ENCODE data around the gene GFAP.

The GFAP gene

DNA sequence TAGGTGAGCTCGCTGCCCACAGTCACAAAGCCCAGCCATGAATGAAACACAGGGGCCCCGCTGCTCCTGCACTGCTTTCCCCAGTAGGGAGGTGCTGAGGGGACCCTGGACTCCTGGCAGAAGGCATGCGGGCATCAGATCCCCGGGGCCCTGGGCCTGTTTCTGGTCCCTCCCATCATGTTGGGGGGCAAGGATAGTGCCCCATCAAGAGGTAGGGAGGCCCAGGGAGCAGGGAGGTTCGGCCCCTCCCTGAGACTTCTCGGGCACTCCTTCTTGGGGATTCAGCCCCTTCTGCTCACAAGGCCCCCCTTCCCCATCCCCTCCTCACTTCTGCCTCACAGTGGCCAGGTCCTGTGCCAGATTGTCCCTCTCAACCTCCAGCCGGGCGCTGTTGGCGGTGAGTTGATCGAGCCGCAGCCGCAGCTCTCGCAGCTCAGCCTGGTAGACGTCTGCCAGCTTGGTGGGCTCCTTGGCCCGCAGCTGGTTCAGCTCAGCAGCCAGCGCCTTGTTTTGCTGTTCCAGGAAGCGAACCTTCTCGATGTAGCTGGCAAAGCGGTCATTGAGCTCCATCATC lies 515 bp downstream of the GFAP start:
- H3K36me3 ChIP-seq (ENCODE audit: control insufficient read depth in 2 of 2, insufficient read depth in 2 of 2, low read length in 2 of 2), result no peaks in the 10 kb centered on the region
- H3K27ac ChIP-seq (ENCODE audit: low read depth in 2 of 2, low read length in 2 of 2), result no peak overlapping the region
- H3K9ac ChIP-seq (ENCODE audit: low read depth in 1 of 2, low read length in 2 of 2), result no peak overlapping the region
- peaks cover 0 to 3% of the 10 kb centered on the region in 2 donors for H3K4me1 ChIP-seq (ENCODE audit: control insufficient read depth in 2 of 2, insufficient read depth in 2 of 2, low read length in 2 of 2)
- no peaks in the 10 kb centered on the region for H3K9me3 ChIP-seq (ENCODE audit: control insufficient read depth in 2 of 2, low read length in 2 of 2)
- H3K4me3 ChIP-seq (ENCODE audit: low read length in 2 of 2), result no peak overlapping the region
- peaks cover 9 to 13% of the 10 kb centered on the region in 2 donors for H3K27me3 ChIP-seq (ENCODE audit: control insufficient read depth in 2 of 2, insufficient read depth in 2 of 2, low read length in 2 of 2)

DNA sequence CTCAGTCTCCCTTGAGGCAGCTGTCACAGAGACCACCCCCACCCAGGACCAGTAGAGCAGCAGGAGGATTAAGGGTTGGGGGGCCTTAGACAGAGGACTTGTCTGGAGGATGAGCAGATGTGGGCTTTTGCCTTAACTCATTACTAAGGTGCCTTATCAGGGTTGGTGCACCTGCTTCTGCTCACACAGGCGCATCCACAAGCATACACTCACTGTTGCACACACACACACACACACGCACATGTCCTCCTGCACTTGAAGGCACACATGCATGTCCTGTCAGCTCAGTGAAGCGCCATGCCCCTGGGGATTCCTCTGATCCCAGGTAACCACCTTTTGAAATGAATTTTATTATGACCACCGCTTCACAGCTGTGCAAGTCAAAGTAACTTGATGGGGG lies 1.2 kb downstream of the GFAP start:
- Histone ChIP-seq H3K4me3 (ENCODE audit: low read length in 2 of 2) (no peak overlapping the region), H3K27me3 (ENCODE audit: control insufficient read depth in 2 of 2, insufficient read depth in 2 of 2, low read length in 2 of 2) (peaks cover 9 to 13% of the 10 kb centered on the region in 2 donors)

GRCh38 chr17:44913676-44914075 lies 1.6 kb downstream of the GFAP start:
- Histone ChIP-seq H3K4me3 (ENCODE audit: low read length in 2 of 2) (no peak overlapping the region), H3K4me1 (ENCODE audit: control insufficient read depth in 2 of 2, insufficient read depth in 2 of 2, low read length in 2 of 2) (peaks cover 0 to 3% of the 10 kb centered on the region in 2 donors), H3K27ac (ENCODE audit: low read depth in 2 of 2, low read length in 2 of 2) (no peak overlapping the region), H3K9me3 (ENCODE audit: control insufficient read depth in 2 of 2, low read length in 2 of 2) (no peaks in the 10 kb centered on the region), H3K27me3 (ENCODE audit: control insufficient read depth in 2 of 2, insufficient read depth in 2 of 2, low read length in 2 of 2) (peaks cover 9 to 13% of the 10 kb centered on the region in 2 donors), H3K36me3 (ENCODE audit: control insufficient read depth in 2 of 2, insufficient read depth in 2 of 2, low read length in 2 of 2) (no peaks in the 10 kb centered on the region), H3K9ac (ENCODE audit: low read depth in 1 of 2, low read length in 2 of 2) (no peak overlapping the region)

More for the DNA sequence above, 1.2 kb downstream of the GFAP start:
- Histone ChIP-seq H3K9ac (ENCODE audit: low read depth in 1 of 2, low read length in 2 of 2) (no peak overlapping the region), H3K36me3 (ENCODE audit: control insufficient read depth in 2 of 2, insufficient read depth in 2 of 2, low read length in 2 of 2) (no peaks in the 10 kb centered on the region), H3K27ac (ENCODE audit: low read depth in 2 of 2, low read length in 2 of 2) (no peak overlapping the region), H3K9me3 (ENCODE audit: control insufficient read depth in 2 of 2, low read length in 2 of 2) (no peaks in the 10 kb centered on the region), H3K4me1 (ENCODE audit: control insufficient read depth in 2 of 2, insufficient read depth in 2 of 2, low read length in 2 of 2) (peaks cover 0 to 3% of the 10 kb centered on the region in 2 donors)

DNA sequence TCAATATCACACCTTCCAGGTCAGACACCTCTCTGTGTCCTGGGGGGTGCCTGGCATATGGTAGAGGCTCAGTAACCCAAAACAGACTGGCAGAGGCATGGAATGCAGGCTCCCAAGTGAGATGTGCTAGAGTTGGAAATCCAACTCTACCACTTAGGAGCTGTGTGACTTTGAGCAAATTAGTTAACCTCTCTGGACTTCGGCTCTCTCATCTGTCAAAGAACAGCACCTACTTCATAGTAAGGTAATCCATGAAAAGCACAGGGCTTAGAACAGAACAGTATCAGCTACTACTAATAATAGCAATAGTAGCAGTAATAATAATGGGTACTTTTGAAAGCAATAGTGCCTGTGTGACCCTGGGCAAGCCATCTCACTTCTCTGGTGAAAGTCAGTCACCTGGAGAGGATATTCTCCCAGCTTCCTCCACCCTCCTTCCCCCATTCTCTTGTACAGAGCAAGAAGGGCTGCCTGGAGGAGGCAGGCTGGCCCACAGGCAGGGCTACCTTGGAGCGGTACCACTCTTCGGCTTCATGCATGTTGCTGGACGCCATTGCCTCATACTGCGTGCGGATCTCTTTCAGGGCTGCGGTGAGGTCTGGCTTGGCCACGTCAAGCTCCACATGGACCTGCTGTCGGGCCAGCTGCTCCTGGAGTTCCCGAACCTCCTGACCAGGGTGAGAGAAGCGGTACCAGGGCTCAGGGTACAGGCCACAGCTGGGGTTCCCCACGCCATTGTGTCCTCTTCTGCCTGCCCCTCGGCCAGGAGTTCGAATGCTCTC lies 2.3 kb downstream of the GFAP start:
- Histone ChIP-seq H3K36me3 (ENCODE audit: control insufficient read depth in 2 of 2, insufficient read depth in 2 of 2, low read length in 2 of 2) (no peaks in the 10 kb centered on the region), H3K4me3 (ENCODE audit: low read length in 2 of 2) (no peak overlapping the region), H3K27me3 (ENCODE audit: control insufficient read depth in 2 of 2, insufficient read depth in 2 of 2, low read length in 2 of 2) (peaks cover 9 to 13% of the 10 kb centered on the region in 2 donors), H3K9ac (ENCODE audit: low read depth in 1 of 2, low read length in 2 of 2) (no peak overlapping the region), H3K27ac (ENCODE audit: low read depth in 2 of 2, low read length in 2 of 2) (no peak overlapping the region), H3K9me3 (ENCODE audit: control insufficient read depth in 2 of 2, low read length in 2 of 2) (no peaks in the 10 kb centered on the region), H3K4me1 (ENCODE audit: control insufficient read depth in 2 of 2, insufficient read depth in 2 of 2, low read length in 2 of 2) (peaks cover 0 to 3% of the 10 kb centered on the region in 2 donors)

DNA sequence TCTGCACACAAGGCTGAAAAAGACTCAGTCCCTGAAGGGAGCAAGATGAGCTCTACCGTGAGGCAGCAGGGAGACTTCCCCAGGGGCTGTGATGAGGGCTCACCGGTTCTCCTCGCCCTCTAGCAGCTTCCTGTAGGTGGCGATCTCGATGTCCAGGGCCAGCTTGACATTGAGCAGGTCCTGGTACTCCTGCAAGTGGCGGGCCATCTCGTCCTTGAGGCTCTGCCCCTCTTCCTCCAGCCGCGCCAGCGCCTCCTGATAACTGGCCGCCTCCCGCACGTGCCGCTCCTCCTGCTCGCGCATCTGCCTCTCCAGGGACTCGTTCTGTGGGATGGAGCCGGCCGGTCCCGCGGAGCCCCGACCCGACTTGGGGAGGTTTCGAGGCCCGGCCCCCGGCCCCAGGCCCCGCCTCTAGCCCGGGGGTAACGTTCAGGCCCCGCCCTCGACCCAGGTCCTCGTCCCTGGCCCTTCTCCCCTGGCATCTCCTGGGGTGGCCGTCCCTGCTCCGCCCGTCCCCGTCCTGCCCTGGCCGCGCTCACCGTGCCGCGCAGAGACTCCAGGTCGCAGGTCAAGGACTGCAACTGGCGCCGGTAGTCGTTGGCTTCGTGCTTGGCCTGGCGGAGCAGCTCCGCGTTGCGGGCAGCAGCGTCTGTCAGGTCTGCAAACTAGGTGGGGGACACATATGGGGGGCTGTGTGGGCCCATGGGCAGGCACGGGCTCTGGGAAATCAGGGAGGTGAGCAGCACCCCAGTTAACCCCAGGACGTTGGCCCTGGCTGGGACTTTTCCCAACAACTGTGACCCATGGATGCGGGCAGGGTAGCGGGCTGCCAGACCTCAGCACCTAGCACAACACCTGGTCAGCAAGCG lies 3.9 kb downstream of the GFAP start:
- peaks cover 2 to 4% of the 10 kb centered on the region in 2 donors for H3K4me1 ChIP-seq (ENCODE audit: control insufficient read depth in 2 of 2, insufficient read depth in 2 of 2, low read length in 2 of 2)
- H3K36me3 ChIP-seq (ENCODE audit: control insufficient read depth in 2 of 2, insufficient read depth in 2 of 2, low read length in 2 of 2), result no peaks in the 10 kb centered on the region
- peaks cover 9 to 13% of the 10 kb centered on the region in 2 donors for H3K27me3 ChIP-seq (ENCODE audit: control insufficient read depth in 2 of 2, insufficient read depth in 2 of 2, low read length in 2 of 2)
- no peaks in the 10 kb centered on the region for H3K9me3 ChIP-seq (ENCODE audit: control insufficient read depth in 2 of 2, low read length in 2 of 2)
- H3K27ac ChIP-seq (ENCODE audit: low read depth in 2 of 2, low read length in 2 of 2), result no peak overlapping the region
- peak overlapping the region; percentile 43 to 52 for H3K4me3 ChIP-seq (ENCODE audit: low read length in 2 of 2)
- peak overlapping the region in 1 of 2 donors; percentile 5 for H3K9ac ChIP-seq (ENCODE audit: low read depth in 1 of 2, low read length in 2 of 2)

DNA sequence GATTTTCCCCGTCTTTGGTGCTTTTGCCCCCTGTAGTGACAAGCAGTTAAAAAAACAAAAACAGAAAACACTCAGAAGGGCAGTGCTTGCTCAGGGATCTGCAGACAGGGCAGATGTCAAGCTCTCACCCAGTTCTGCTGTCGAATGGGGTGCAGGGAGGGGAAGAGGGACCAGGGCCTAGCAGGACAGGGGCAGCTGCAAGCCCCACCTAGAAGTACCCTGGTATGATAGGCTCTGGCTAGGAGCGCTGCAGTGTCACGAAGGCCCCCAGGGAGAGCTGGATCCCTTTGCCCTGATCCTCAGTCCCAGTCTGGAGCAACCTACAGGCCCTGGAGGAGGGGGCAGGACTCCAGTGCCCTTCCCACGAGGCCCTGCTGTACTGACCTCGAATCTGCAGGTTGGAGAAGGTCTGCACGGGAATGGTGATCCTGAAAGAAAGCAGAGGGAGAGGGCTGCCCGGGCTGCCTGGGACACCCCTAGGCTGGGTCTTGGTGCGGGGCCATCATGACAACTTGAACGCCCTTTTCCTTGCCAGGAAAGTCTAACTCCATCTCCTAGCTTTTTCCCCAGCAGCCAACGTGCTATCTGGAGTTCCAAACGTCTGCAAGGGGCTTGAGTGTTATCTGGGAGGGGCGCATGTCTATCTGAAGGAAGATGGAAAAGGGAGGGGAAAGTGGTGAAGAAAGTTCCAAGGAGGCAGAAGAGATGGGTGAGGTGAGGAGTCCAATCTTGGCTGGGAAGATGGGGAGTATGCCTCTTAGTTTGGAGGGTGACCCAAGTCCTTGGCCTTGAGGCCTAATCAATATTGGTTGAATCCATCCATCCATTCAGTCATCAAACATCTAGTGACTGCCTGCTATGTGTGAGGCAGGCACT lies 4.8 kb downstream of the GFAP start:
- H3K9ac ChIP-seq (ENCODE audit: low read depth in 1 of 2, low read length in 2 of 2), result no peak overlapping the region
- H3K4me3 ChIP-seq (ENCODE audit: low read length in 2 of 2), result no peak overlapping the region
- H3K4me1 ChIP-seq (ENCODE audit: control insufficient read depth in 2 of 2, insufficient read depth in 2 of 2, low read length in 2 of 2), result peaks cover 11 to 12% of the 10 kb centered on the region in 2 donors
- peaks cover 9 to 13% of the 10 kb centered on the region in 2 donors for H3K27me3 ChIP-seq (ENCODE audit: control insufficient read depth in 2 of 2, insufficient read depth in 2 of 2, low read length in 2 of 2)
- H3K27ac ChIP-seq (ENCODE audit: low read depth in 2 of 2, low read length in 2 of 2), result no peak overlapping the region
- no peaks in the 10 kb centered on the region for H3K36me3 ChIP-seq (ENCODE audit: control insufficient read depth in 2 of 2, insufficient read depth in 2 of 2, low read length in 2 of 2)
- H3K9me3 ChIP-seq (ENCODE audit: control insufficient read depth in 2 of 2, low read length in 2 of 2), result no peaks in the 10 kb centered on the region

DNA sequence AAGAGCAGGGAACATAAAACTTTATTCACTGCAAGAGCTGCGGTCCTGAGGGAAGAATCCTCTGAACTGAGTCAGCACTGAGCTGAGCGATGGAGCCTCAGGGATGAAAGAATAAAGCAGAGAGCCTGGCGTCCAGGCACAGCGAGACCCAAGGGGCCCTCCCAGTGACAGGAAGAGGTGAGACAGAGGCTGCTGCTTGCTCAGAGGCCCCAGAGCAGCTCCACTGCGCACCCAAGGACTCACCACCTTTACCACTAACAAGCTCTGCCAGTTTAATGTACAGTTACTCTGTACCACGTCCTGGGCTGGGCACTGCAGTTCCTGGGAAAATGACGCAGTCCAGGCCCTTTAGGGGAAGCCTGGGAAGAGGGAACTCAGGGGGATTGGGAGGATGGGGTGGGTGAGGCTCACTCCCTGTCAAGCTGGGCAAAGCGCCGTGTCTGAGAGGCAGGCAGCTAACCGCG lies 5.6 kb downstream of the GFAP start:
- Histone ChIP-seq H3K27me3 (ENCODE audit: control insufficient read depth in 2 of 2, insufficient read depth in 2 of 2, low read length in 2 of 2) (peaks cover 9 to 13% of the 10 kb centered on the region in 2 donors), H3K4me1 (ENCODE audit: control insufficient read depth in 2 of 2, insufficient read depth in 2 of 2, low read length in 2 of 2) (peaks cover 17 to 18% of the 10 kb centered on the region in 2 donors), H3K4me3 (ENCODE audit: low read length in 2 of 2) (no peak overlapping the region), H3K27ac (ENCODE audit: low read depth in 2 of 2, low read length in 2 of 2) (no peak overlapping the region), H3K9ac (ENCODE audit: low read depth in 1 of 2, low read length in 2 of 2) (no peak overlapping the region), H3K36me3 (ENCODE audit: control insufficient read depth in 2 of 2, insufficient read depth in 2 of 2, low read length in 2 of 2) (no peaks in the 10 kb centered on the region), H3K9me3 (ENCODE audit: control insufficient read depth in 2 of 2, low read length in 2 of 2) (no peaks in the 10 kb centered on the region)

DNA sequence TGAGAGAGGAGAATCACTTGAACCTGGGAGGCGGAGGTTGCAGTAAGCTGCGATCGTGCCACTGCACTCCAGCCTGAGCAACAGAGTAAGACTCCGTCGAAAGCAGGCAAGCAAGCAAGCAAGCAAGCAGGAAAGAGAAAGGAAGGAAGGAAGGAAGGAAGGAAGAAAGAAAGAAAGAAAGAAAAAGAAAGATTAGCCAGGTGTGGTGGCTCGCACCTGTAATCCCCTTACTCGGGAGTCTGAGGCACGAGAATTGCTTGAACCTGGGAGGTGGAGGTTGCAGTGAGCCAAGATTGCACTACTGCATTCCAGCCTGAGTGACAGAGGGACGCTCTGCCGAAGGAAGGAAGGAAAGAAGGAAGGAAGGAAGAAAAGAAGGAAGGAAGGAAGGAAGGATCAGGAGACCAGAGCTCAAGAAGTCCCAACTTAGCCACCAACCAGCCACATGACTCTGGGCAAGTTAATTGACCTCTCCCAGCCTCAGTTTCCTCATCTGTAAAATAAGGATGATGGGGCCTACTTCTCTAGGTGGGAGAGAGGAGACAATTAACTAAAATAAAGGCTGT lies 6.5 kb downstream of the GFAP start:
- Histone ChIP-seq H3K9me3 (ENCODE audit: control insufficient read depth in 2 of 2, low read length in 2 of 2) (no peaks in the 10 kb centered on the region), H3K4me1 (ENCODE audit: control insufficient read depth in 2 of 2, insufficient read depth in 2 of 2, low read length in 2 of 2) (peaks cover 17 to 18% of the 10 kb centered on the region in 2 donors), H3K36me3 (ENCODE audit: control insufficient read depth in 2 of 2, insufficient read depth in 2 of 2, low read length in 2 of 2) (no peaks in the 10 kb centered on the region), H3K27ac (ENCODE audit: low read depth in 2 of 2, low read length in 2 of 2) (no peak overlapping the region), H3K4me3 (ENCODE audit: low read length in 2 of 2) (no peak overlapping the region), H3K27me3 (ENCODE audit: control insufficient read depth in 2 of 2, insufficient read depth in 2 of 2, low read length in 2 of 2) (peaks cover 9 to 13% of the 10 kb centered on the region in 2 donors), H3K9ac (ENCODE audit: low read depth in 1 of 2, low read length in 2 of 2) (no peak overlapping the region)

GRCh38 chr17:44907729-44908470 lies 7.4 kb downstream of the GFAP start:
- H3K27ac ChIP-seq (ENCODE audit: low read depth in 2 of 2, low read length in 2 of 2), result no peak overlapping the region
- H3K9me3 ChIP-seq (ENCODE audit: control insufficient read depth in 2 of 2, low read length in 2 of 2), result no peaks in the 10 kb centered on the region
- no peaks in the 10 kb centered on the region for H3K36me3 ChIP-seq (ENCODE audit: control insufficient read depth in 2 of 2, insufficient read depth in 2 of 2, low read length in 2 of 2)
- H3K4me1 ChIP-seq (ENCODE audit: control insufficient read depth in 2 of 2, insufficient read depth in 2 of 2, low read length in 2 of 2), result peaks cover 17 to 22% of the 10 kb centered on the region in 2 donors
- peaks cover 4 to 8% of the 10 kb centered on the region in 2 donors for H3K27me3 ChIP-seq (ENCODE audit: control insufficient read depth in 2 of 2, insufficient read depth in 2 of 2, low read length in 2 of 2)
- no peak overlapping the region for H3K4me3 ChIP-seq (ENCODE audit: low read length in 2 of 2)
- H3K9ac ChIP-seq (ENCODE audit: low read depth in 1 of 2, low read length in 2 of 2), result no peak overlapping the region

Measured in mucosa of rectum (tissue), 2 donors.